Activated CD4-positive, CD25-positive, alpha-beta regulatory T cell (primary cell): ENCODE data around the gene RIBC2.
"Not testable (repeated sequence)": the region's sequence is repeated elsewhere in the genome, so short reads cannot be mapped to it uniquely, and the experiment has no call there.

Experiments
- DNase-seq, 4 experiments: peaks; one replicate each; lab custom pipeline; 2025; lab: John Stamatoyannopoulos, UW

Gene RIBC2

DNA sequence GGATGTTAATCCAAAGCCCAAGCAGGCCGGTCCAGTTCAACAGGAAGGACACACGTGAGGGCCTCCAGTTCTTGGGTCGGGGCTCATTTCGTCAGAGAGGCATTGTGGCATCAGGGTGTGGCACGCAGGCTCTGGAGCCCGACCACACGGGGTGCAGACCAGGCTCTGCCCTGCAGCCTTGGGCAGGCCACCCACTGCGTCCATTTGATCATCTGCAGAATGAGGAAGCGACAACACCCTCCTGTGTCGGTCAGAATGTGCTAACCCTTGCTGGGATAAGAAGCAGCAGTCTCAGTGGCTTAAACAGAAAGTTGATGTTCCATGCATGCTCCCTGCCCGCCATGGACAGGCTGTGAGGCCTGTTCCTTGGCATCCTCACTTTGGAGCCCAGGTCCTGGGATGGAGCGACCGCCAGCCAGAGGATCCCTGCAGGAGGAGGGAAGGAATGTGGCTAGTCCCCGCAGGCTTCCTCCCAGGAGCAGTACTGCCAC, 10.8 kb downstream of the RIBC2 start:
- no peak for DNase-seq

DNA sequence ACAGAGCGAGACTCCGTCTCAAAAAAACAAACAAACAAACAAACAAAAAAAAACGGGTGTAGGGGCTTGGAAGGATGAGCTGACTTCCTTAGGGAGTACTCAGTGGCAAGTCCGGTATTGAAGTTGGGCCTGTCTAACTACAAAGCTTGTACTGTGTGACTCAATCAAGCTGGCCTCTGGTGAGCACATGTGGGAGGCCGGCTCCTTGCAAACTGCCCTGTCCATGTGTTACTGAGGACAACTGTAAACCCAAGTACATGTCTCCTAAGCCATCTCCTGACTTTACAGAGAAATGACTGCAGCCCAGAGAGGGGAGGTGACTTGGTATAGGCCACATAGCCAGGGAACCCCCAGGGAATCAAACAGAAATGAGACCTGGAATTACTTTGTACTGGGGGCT, 11.6 kb downstream of the RIBC2 start:
- no peak for DNase-seq

DNA sequence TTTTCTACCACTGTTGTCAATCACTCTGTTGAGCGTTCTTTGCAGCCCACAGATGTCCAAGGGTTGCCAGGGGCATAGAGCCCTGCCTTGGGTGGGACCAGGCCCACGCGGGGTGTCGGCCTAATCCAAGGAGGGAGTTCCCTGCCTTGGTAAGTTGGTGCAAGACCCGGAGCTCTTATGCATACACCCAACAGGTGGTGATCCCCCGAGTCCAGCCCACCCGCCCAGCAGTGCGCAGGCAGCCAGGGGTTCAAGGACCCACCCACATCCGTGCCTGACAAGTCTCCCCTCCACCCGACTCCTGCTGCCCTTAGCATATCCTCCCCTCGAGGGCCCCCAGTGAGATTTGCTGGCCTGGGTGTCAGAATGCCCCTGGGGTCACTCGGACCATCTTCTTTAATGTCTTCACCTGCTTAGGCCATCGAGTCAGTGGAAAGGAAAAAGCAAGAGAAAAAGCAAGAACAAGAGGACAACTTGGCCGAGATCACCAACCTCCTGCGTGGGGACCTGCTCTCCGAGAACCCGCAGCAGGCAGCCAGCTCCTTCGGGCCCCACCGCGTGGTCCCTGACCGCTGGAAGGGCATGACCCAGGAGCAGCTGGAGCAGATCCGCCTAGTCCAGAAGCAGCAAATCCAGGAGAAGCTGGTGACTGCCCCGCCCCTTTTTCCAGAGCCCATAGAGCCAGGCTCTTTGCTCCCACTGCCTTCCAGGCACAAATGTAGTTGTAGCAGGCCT, 12.2 kb downstream of the RIBC2 start:
- DNase-seq: no peak

DNA sequence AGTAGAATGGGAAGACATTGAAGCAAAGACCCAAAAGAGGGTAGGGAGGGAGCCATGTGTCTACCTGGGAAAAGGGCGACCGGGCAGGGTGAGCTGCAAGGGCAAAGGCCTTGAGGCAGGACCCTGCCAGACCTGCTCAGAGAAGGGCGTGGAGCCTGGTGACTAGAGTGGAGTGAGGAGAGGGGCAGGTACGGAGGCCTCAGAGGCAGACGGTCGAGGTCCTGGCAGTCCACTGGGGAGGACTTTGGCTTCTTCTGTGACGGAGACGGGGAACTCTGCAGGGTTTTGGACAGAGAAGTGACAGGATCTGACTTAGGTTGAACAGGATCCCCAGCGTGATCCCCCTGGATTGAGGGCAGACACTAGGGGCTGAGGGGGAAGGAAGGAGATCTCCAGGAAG, 12.9 kb downstream of the RIBC2 start:
- DNase-seq: no peak

DNA sequence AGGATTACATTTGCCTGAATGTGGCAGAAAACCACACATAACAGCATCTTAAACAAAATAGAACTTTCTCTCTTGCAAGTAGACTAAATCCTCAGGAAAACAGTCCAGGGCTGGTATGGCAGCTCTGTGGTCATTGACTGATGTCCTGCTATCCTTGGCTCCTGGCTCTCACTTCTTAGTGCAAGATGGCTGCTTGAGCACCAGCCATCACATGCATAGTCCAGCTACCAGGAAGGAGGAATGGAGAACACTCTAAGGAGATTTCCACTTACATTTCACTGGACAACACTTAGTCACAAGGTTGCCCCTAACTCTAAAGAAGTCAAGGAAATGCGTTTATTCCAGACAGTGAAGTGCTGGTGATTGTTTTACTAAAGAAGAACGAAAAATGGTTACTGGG, 13.6 kb downstream of the RIBC2 start:
- DNase-seq: no peak

DNA sequence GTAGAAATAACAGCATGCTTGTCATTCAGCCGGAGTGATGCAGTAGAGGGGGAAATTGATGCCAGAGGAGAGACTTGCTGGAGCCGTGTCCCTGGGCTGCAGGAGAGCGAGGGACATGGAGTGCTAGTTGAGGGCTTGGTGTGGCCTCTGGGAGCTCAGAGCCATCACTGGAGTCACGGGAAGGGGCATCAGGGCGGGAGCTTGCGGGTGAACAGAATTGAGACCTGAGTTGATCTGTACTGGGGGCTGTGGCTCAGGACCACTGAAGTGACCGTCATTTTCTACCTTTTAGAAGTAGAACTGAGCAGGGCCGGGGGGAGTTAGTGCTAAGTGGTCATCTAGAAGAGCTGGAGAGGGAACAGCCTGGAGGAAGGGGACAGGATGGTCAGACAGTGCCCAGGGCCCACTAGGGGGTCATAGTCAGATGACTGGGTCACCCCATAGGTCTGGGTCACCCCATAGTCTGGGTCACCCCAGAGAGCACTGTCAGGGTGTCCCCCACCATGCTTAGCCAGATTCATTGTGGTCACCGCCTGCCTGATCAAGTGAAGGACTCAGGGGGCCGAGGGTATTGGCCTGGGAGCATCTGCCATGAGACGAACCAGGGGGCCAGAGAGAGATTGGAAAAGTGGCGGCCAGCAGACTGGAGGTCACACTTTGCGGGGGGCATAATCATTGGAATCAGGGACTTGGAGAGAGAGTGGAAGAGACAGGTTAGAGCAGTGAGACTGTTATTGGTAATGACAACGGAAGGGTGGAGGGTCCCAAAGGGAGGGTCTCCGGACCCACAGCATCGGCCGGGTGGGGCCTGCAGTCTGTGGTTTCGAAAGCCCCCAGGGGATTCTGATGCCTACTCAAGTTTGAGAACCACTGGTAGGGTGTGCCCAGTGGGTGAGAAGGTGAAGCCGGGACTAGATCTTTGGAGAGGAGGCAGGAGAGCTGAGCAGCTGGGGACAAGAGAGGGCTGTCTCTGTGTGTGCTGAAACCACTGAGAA, 15.2 kb downstream of the RIBC2 start:
- DNase-seq: no peak

DNA sequence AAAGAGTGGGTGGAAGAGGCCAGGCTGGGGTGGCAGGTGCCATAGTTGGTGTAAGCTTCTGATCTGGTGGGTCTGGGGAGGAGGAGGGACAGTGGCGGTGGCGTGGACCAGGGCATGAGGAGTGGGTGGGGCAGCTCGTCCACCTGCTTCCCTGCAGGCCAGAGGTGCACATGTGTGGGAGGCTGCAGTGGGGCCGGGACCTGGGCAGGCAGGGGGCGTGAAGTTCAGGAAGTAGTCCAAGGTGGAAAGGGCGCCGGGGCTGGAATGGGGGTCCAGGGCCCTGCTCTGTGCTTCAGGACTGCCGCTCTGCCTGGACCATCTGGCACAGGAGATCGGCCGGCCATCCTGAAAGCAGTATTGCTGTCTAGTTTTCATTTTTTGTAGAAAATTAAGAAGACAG, 15.9 kb downstream of the RIBC2 start:
- DNase-seq: no peak

DNA sequence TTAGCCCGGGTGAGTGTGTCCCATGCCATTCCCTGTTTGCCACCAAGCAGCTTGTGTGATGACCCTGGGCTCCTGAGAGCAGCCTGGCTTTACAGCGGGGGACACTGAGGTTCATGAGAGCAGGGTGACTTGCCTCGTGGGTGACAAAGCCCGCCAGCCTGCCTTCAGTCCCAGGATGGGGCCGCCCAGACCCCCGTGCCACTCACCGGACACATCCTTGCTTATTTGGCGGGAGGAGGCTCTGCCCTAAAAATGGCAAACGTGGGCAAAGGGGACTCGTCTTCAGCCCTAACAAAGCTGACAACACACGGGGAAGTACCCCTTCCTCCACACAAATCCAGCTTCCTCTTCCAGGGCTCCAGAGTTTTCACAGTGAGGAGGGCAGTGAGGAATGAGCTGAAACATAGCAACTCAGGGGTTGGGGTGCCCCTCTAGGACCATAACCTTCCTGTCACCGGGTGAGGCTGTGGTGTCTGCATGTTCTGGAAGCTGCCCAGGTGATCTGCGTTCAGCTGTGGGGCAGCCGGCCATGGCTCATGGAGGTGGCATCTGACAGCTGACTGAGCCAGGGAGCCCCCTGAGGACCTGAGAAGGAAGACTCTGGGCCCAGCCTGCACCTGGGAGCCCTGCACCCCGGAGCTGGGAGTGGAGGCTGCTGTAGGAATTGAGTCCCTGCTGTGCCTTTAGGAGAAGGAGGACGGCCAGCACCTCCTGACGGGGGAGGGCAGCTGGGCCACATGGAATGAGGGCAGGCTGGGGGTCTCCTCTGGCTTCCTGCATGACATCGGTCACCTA, 16.7 kb downstream of the RIBC2 start:
- DNase-seq: no peak

DNA sequence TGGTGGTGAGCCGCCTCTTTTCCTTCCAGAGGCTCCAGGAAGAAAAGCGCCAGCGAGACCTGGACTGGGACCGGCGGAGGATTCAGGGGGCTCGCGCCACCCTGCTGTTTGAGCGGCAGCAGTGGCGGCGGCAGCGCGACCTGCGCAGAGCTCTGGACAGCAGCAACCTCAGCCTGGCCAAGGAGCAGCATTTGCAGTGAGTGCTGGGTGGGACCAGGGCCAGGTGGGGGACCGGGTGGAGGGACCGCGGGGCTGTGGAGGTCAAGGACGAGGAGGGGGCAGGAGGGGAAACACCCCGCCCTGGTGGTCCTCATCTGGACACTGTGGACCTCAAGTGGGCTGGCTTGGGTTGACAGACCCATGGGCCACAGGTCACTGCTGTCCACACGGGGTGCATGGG, 17.4 kb downstream of the RIBC2 start:
- no peak for DNase-seq

DNA sequence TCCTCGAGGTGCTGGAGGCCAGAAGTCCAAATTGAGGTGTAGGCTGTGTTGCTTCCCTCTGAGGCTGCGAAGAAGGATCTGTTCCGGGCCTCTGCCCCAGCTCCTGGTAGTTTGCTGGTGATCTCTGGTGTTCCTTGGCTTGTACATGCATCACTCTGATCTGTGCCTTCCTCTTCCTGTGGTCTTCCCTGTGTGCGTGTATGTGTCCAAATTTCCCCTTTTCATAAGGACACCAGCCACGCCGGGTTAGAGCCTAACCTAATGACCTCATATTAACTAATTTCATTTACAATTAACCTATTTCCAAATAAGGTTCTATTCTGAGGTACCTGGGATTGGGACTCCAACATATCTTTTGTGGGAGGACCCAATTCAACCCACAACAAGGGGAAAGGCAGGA, 21.5 kb downstream of the RIBC2 start:
- DNase-seq: no peak

DNA sequence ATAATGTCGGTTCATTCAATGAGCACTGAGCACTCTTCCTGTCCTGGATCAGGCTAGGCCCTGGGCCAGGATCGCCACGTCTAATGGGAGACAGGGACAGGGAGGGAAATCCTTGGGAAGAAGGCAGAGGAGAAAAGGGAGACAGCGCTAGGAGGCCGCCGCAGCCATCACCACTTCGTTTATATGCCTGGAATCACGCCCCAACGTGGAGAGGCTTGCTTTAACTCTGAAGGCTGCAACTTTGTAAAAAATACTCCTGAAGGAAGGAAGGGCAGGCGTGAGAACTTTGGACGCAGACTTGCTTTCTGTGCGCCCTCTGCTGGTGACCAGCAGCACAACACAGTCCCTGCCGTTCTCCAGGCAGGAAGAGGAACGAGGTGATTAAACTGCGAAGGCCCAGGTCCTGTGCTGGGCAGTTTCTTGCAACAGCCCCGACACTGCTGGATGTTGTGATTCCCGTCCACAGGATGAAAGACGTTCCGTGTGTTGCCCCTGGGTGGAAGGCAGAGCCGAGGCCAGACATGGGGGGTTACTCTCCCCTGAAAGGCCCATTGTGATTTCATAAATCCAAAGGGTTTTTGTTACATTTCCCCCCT, 22.1 kb downstream of the RIBC2 start:
- peak; percentile 58 to 70 (median 60) for DNase-seq

DNA sequence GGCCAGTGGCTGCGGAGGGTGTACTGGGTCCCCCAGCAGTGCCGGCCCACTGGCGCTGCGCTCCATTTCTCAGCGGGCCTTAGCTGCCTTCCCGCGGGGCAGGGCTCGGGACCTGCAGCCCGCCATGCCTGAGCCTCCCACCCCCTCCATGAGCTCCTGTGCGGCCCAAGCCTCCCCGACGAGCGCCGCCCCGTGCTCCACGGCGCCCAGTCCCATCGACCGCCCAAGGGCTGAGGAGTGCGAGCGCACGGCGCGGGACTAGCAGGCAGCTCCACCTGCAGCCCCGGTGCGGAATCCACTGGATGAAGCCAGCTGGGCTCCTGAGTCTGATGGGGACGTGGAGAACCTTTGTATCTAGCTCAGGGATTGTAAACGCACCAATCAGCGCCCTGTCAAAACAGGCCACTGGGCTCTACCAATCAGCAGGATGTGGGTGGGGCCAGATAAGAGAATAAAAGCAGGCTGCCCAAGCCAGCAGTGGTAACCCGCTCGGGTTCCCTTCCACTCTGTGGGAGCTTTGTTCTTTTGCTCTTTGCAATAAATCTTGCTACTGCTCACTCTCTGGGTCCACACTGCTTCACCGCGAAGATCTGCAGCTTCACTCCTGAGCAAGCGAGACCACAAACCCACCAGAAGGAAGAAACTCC, 23.5 kb downstream of the RIBC2 start:
- DNase-seq: not testable (repeated sequence)

DNA sequence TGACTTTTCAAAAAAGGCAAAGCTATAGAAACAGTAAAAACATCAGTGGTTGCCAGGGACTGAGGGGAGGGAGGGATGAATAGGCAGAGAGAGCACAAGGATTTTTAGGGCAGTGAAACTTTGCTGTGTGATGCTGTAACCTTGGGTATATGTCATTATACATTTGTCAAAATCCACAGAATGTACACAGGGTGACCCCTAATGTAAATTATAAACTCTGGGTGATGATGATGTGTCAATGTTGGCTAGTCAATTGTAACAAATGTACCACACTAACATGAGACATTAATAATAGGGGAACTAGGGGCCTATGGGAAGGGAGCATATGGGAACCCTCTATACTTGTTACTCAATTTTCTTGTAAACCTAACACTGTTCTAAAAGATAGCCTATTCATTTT, 24.8 kb downstream of the RIBC2 start:
- no peak for DNase-seq

DNA sequence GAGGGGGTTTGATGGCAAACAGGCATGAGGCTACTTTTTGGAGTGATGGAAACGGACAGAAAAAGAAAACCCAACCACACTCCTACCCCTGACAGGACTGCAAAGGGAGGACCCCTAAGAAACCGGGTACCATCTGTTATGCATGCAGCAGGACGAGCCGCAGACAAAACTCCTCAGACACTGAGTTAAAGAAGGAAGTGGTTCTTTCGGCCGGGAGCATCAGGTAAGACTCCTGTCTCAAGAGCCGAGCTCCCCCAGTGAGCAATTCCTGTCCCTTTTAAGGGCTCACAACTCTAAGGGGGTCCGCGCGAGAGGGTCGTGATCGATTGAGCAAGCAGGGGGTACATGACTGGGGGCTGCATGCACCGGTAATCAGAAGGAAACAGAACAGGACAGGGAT, 27.2 kb downstream of the RIBC2 start:
- DNase-seq: not testable (repeated sequence)

DNA sequence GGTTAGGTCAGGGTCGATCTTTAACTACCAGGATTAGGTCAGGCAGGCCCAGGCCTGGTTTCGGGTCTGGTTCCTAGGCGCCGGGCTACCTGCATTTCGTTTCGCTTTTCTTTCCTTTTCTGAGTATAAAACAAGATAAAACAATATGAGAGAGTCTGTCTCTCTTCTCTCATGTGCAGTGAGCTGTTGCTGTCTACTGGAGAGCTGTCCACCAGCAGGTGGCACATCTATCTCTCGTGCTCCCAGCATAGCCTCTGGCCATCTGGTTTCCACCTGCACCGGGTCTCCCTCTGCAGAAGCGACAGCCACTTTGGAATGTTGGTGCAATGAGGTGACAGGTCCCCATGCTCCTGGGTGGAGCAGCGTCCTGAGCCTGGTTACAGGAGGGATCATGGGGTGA, 27.6 kb downstream of the RIBC2 start:
- no peak for DNase-seq

DNA sequence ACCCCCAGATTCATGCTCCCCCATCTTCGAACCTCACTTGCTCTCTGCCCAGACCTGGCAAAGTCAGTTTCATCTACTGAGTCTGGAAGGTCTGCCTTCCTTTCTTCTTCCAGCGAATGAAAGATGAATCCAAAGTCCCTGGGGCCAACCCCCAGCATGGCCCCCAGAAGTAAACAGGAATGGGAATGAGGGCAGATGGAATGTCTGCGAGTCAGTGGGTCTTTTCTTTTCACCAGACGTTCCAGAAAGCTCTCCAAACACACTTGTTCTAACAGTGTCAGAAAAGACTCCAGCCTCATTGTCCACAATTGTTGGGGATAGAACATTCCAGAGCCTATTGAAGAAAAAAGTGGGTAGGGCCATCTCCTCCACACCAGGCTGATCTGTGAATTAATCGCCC, 28.6 kb downstream of the RIBC2 start:
- no peak for DNase-seq

DNA sequence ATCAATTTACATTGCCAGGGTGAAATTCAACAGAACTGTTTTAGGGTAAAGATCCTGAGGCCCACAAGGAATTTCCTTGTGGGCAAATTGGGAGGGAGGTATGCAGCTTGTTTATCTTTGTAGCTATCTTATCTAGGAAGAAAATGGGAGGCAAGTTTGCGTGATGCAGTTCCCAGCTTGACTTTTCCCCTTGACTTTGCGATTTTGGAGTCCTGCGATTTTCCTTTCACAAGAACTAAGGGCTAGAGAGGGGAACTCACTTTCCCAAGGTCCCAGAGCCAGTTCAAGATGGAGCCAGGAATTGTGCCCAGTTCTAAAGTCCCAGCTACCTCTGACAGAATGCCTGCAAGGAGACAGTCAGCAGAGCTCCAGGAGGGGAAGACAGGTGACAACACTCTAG, 30.7 kb downstream of the RIBC2 start:
- DNase-seq: no peak

DNA sequence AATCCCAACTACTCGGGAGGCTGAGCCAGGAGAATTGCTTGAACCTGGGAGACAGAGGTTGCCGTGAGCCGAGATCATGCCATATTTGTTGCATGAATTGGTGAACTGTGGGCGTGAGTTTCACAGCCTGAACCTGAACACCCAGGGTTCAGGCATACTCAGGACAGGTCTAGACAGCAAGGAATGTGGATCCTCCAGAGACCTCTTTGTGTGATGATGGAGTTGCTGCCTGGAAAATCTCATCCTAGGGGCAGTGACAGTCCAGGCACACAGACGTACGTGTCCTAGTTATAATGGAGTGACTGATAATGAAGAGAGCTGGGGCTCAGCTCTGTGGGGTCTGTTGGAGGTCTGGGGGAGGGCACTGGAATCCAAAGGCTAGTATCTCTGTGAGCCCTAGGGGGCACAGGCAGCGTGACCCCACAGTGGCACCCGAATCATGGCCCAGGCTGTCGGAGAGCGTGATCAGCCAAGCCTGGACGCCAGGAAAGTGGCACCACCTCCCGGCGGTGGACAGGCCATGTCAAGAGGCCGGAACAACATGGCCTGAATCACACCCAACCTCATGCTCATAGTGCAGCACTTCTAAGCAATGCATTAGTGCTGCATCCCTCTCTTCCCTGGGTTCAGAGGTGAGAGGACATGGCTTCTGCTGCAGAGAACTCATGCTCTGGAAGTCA, 31.7 kb downstream of the RIBC2 start:
- DNase-seq: no peak

DNA sequence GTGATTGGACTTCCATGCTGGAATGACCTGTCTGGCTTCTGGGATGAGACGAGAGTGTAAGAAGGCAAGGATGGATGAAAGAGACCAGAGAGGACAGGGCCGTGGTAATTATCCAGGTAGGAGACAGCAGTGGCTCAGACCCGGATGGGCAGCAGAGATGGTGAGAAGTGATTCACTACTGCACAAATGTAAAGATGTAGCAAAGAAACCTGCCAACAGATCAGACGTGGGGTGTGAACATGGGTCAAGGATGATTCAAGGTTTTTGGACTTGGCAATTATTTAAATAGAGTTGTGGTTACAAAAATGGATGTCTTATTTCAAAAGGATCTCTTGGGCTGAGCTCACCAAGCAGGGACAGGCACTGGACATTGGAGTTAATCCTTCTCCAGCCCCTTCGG, 32.7 kb downstream of the RIBC2 start:
- DNase-seq: no peak

DNA sequence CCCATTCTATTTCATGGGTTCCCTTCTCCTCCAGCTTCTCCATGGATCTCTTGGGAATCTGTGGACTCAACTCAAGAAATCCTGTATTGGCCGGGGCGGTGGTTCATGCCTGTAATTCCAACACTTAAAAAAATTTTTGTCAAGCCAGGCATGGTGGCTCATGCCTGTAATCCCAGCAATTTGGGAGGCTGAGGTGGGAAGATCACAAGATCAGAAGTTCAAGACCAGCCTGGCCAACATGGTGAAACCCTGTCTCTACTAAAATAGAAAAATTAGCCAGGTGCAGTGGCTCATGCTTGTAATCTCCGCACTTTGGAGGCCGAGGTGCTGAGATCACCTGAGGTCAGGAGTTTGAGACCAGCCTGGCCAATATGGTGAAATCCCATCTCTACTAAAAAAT, 34.1 kb downstream of the RIBC2 start:
- not testable (repeated sequence) for DNase-seq

DNA sequence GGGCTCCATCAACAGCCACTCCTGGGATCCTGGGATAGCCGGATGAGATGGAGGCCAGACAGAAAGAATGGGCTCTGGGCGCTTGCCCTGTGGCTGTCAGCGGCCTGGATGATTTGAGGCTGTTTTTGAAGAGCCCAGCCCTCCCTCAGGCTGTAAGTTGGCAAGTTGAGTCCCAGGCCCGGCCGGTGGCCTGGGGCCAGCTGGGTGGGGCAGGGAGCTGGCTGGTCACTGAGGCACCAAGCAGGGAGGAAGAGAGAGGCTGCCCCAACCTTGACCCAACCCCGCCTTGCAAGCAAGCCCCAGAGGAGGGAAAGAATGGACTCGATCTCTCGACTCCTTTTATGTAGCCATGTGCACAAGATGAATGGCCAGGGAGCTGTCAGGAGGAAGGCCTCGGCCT, 34.9 kb downstream of the RIBC2 start:
- no peak for DNase-seq
